Type B pancreatic cell (in vitro differentiated cells): Measurements from ENCODE around the gene REX1BD. TPM values are rescaled to one million over a fixed set of nuclear protein-coding genes. Genes with fewer than 3 reads are reported as not detected.
A peak's percentile ranks its signal among the peaks of the same experiment; 100 is the strongest.

Source experiments
- DNase-seq: peaks from one replicate; pipeline ENCODE4 v3.0.0; 2021; ENCODE audit warnings: mixed read lengths; ENCODE audit not compliant: unreplicated experiment; ENCODE audit errors: extremely low spot score
- H3K27ac Mint-ChIP-seq: 2 replicates; pipeline ENCODE4 v1.8.0; 2021; ENCODE audit warnings: mild to moderate bottlenecking, mixed read lengths
- H3K27me3 Mint-ChIP-seq: 2 replicates; pipeline ENCODE4 v1.8.0; 2021; ENCODE audit warnings: mixed read lengths
- H3K36me3 Mint-ChIP-seq: 2 replicates; pipeline ENCODE4 v1.8.0; 2021; ENCODE audit warnings: mixed read lengths
- H3K4me1 Mint-ChIP-seq: one replicate; pipeline ENCODE4 v1.8.0; 2021; ENCODE audit warnings: mixed read lengths; ENCODE audit not compliant: unreplicated experiment
- H3K4me3 Mint-ChIP-seq: 2 replicates; pipeline ENCODE4 v1.8.0; 2021; ENCODE audit warnings: mild to moderate bottlenecking, mixed read lengths
- H3K9me3 Mint-ChIP-seq: 2 replicates; pipeline ENCODE4 v1.8.0; 2021; ENCODE audit warnings: mixed read lengths
- total RNA-seq: library from RNA; stranded (reverse); gene quantifications from 2 replicates; pipeline ENCODE4 v1.2.1, GENCODE V29; 2021; ENCODE audit warnings: low replicate concordance
- TF ChIP-seq, protein P1 (sequence below): fragments of 200-600 bp; sonication (generic); conservative IDR thresholded peaks from 2 replicates; pipeline ENCODE4 v1.5.0; 2021; ENCODE audit warnings: antibody characterized with exemption, mild to moderate bottlenecking

REX1BD gene
- total RNA-seq, 1 donor from 2014 or later, result 63.5 TPM

- peaks cover 3% of the 10 kb centered on the region for H3K36me3 Mint-ChIP-seq
- H3K4me1 Mint-ChIP-seq, result peaks cover 10% of the 10 kb centered on the region
- peaks cover 72% of the 10 kb centered on the region for H3K27me3 Mint-ChIP-seq
- TF ChIP-seq, protein P1, sequence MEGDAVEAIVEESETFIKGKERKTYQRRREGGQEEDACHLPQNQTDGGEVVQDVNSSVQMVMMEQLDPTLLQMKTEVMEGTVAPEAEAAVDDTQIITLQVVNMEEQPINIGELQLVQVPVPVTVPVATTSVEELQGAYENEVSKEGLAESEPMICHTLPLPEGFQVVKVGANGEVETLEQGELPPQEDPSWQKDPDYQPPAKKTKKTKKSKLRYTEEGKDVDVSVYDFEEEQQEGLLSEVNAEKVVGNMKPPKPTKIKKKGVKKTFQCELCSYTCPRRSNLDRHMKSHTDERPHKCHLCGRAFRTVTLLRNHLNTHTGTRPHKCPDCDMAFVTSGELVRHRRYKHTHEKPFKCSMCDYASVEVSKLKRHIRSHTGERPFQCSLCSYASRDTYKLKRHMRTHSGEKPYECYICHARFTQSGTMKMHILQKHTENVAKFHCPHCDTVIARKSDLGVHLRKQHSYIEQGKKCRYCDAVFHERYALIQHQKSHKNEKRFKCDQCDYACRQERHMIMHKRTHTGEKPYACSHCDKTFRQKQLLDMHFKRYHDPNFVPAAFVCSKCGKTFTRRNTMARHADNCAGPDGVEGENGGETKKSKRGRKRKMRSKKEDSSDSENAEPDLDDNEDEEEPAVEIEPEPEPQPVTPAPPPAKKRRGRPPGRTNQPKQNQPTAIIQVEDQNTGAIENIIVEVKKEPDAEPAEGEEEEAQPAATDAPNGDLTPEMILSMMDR, result peak; percentile 53
- no peak for DNase-seq
- no peaks in the 10 kb centered on the region for H3K9me3 Mint-ChIP-seq
- H3K27ac Mint-ChIP-seq, result no peak overlapping the region
- H3K4me3 Mint-ChIP-seq, result peak overlapping the region; percentile 54
These were observed 14.8 kb downstream of the REX1BD start for GRCh38 chr19:18603255-18603957.

GRCh38 chr19:18603958-18604819 is 15.6 kb downstream of the REX1BD start:
- Mint-ChIP-seq H3K27me3 (peaks cover 74% of the 10 kb centered on the region), H3K36me3 (peaks cover 3% of the 10 kb centered on the region), H3K4me3 (no peak overlapping the region), H3K9me3 (no peaks in the 10 kb centered on the region), H3K27ac (no peak overlapping the region), H3K4me1 (peaks cover 18% of the 10 kb centered on the region)
- TF ChIP-seq, protein P1, result no peak
- no peak for DNase-seq

- H3K36me3 Mint-ChIP-seq, result peaks cover 3% of the 10 kb centered on the region
- TF ChIP-seq, protein P1, result no peak
- H3K27ac Mint-ChIP-seq, result no peak overlapping the region
- H3K4me3 Mint-ChIP-seq, result peak overlapping the region; percentile 36
- no peak for DNase-seq
- H3K27me3 Mint-ChIP-seq, result peaks cover 76% of the 10 kb centered on the region
- no peaks in the 10 kb centered on the region for H3K9me3 Mint-ChIP-seq
- H3K4me1 Mint-ChIP-seq, result peaks cover 22% of the 10 kb centered on the region
These were observed 16.2 kb downstream of the REX1BD start for GRCh38 chr19:18604820-18605159.

DNA sequence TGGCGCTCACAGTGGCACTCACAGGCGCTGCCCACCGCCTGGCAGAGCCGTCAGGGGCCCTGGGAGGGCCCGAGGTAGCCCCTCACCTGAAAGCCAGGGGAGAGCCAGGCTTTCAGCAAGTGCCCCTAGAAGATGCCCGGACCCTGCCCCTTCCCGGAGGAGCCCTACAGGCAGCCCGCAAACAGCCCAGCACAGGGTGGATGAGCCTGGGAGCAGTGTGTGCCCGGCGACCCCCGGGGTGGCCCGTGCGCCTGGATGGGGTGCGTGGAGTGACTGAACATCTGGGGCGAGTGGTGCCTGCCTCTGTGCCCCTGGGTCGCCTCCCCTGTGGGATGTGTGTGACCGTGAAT is 16.6 kb downstream of the REX1BD start:
- H3K4me1 Mint-ChIP-seq, result peaks cover 22% of the 10 kb centered on the region
- H3K4me3 Mint-ChIP-seq, result peak overlapping the region; percentile 80
- peaks cover 76% of the 10 kb centered on the region for H3K27me3 Mint-ChIP-seq
- peaks cover 3% of the 10 kb centered on the region for H3K36me3 Mint-ChIP-seq
- H3K27ac Mint-ChIP-seq, result peak overlapping the region; percentile 75
- no peak for DNase-seq
- H3K9me3 Mint-ChIP-seq, result no peaks in the 10 kb centered on the region
- TF ChIP-seq, protein P1, result no peak

DNA sequence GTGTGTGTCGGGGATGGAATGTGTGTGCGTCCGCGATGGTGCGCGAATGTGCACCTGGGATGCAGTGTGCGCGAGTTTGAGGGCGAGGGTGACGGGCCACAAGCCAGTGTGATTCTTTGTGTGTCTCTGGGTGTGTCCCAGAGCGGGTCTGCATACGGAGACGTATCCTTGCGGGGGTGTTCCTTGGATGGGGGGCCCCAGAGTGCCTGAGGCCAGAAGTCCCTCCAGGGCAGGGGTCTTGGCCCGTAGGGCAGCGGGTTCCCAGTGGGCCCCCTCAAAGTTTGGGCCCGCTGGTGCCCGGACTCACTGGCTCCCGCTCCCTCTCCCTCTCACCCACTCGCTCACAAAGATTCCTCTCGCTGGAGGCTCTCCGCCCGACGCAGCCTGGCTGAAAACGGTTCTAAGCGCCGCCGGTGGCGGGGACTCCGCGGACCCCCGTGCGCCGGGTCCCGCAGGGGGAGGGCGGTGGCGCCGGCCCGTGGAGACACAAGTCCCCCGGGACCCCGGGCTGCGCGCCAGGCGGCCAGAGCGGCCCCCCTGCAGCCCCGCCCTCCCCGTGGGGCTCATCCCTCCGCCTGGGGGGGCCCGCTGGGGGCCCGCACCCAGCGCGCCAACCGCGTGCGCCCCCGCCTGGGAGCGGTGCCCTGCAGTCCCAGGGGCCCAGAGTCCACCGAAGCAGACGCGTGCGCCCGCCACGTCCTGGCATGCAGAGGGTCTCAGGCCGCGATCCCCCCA is 17.1 kb downstream of the REX1BD start:
- peaks cover 3% of the 10 kb centered on the region for H3K36me3 Mint-ChIP-seq
- peaks cover 77% of the 10 kb centered on the region for H3K27me3 Mint-ChIP-seq
- H3K27ac Mint-ChIP-seq, result peak overlapping the region; percentile 75
- peaks cover 22% of the 10 kb centered on the region for H3K4me1 Mint-ChIP-seq
- DNase-seq, result no peak
- peak overlapping the region; percentile 80 for H3K4me3 Mint-ChIP-seq
- TF ChIP-seq, protein P1, result no peak
- no peaks in the 10 kb centered on the region for H3K9me3 Mint-ChIP-seq
